ENCODE data around the gene BGLAP.

Gene BGLAP

DNA sequence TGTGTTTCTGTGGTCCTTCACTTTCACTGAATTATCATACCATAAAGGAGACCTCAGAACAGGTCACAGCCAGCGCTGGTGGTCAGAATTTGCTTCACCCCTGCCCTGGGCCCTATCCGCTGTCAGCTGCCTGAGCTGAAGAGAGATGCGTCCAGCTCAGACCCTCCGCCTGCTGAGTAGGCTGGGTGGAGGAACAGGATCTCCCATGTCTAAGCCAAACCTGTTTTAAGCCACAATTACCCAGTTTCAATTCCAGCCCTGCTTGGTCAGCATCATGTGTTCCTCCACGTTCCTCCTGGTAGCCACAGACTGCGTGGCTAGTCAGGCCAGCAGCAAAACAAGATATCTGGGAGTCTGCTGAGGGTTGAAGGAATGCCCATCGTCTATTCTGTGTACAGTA lies 13.5 kb upstream of the BGLAP start:
- DNase-seq, result no peak

DNA sequence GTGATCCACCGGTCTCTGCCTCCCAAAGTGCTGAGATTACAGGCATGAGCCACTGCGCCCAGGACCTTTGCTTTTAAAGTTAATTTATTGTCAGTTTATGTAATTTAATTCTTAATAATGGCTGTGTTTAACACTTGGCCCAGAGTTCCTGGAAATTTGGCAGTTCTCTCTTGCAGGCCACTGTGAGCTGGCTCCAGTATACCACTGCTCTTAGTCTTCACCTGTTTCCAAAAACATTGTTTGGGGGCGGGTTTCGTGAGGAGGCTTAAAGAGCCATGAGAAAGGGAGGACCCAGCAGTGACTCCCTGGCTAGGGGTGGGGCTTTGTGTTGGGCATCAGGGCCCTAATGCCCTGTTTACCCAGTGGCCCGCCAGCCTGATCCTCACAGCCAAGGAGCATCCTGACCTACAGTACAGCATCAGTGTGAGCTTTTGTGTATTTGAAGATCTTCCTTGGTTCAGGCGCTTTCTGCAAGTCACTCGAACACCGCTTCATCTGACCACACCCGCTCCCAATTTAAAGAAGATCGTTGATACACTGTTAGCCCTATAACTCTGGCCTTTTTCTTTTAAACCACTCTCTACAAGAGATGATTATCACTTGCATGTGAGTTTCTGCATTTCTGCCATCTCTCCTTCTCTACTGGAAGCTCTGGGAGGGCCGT lies 12.0 kb upstream of the BGLAP start:
- no peak for DNase-seq

DNA sequence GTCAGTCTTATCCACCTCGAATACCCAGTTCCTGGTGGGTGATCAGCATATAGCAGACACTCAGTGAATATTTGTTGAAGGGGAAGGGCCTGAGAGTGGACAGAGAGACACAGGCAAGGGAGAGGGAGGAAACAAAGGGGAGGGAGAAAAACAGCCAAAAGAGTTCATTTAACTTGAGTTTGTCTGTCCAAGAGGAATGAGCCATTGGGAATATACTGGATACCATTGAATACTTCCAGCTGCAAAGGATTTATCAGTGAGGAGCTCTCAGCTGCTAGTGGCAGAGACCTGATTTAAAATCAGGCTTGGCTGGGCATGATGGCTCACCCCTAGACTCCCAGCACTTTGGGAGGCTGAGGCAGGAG lies 11.5 kb upstream of the BGLAP start:
- no peak for DNase-seq

DNA sequence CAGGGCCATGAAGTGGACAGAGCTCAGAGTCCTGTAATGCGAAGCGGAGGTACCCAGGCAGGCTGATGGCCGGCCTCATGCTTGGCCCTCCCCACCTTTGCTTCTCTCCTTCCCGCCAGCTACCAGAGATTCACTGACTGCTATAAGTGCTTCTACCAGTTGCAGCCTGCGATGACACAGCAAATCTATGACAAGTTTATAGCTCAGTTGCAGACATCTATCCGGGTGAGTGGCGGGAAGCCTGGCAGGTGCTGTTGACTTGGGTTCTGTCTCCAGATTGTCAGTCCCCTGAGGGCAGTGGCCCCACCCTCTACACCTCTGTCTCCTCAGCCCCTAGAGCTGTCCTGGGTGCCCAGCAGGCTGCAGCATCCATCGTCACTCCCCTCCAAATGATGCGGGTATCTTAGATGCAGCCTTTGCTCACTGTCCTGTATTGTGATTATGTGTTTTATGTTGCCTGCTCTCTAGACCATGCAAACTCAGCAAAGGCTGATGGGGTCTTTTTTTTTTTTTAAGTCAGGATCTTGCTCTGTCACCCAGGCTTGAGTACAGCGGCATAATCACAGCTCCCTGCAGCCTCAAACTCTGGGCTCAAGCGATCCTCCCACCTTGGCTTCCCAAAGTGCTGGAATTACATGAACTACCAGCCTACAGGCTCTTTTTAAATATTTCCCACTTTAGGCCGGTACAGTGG lies 9.6 kb upstream of the BGLAP start:
- DNase-seq, result no peak

DNA sequence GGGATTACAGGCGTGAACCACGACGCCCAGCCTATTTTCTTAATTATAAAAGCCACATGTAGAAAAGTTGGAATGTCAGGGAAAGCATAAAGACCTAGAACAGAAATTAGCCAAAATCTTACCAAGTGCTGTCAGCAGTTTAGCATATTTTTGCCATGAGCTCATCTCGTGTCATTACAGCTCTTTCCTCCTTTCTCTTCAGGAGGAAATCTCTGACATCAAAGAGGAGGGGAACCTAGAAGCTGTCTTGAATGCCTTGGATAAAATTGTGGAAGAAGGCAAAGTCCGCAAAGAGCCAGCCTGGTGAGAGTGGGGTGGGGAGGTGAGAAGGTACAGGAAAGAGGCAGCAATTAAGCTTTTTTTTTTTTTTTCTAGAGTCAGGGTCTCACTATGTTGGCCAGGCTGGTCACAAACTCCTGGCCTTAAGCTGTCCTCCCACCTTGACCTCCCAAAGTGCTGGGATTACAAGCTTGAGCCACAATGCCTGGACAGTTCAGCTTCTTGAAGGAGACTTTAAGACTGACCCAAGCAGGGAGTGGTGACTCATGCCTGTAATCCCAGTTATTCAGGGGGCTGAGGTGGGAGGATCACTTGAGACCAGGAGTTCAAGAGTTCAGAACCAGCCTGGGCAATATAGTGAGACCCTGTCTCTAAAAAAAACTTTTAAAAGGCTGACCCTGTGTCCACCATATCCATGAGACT lies 8.4 kb upstream of the BGLAP start:
- DNase-seq, result no peak

DNA sequence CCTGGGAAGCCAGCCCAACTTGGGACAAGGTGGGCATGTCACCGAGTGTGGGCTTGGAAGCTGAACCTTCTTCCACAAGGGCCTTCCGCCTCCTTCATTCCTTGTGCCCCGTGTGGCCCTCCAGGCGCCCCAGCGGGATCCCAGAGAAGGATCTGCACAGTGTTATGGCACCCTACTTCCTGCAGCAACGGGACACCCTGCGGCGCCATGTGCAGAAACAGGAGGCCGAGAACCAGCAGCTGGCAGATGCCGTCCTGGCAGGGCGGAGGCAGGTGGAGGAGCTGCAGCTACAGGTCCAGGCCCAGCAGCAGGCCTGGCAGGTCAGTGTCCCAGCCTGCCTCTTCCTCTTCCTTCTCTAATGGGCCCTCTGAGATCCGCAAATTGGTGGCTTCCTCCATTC lies 5.8 kb upstream of the BGLAP start:
- no peak for DNase-seq

DNA sequence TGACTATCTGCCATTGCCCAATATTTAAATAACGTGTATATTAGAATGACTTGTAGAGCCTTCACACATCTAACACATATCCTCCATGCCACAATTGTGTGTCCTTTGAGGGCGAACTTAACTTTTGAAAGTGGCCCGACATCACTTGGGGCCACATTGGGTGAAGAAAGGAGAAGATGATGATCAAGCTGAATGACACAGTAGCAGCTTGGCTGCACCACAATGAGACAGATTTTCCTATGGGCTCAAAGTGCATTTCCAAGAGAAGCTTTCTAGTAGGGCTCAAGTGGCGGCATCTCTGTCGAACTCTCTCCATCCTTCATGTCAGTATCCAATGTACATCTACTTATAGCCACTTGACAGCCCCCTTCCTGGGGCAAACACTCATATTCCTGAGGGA lies 3.7 kb upstream of the BGLAP start:
- DNase-seq, result no peak

DNA sequence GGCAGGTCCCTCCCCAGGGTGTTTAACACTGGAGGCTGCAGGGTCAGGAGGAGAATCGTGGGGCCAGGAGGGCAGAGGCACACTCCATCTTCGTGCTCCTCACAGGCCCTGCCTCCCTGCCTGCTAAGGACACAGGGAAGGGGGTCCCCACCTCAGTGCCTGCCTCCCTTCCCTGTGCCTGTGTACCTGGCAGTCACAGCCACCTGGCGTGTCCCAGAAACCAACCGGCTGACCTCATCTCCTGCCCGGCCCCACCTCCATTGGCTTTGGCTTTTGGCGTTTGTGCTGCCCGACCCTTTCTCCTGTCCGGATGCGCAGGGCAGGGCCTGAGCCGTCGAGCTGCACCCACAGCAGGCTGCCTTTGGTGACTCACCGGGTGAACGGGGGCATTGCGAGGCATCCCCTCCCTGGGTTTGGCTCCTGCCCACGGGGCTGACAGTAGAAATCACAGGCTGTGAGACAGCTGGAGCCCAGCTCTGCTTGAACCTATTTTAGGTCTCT lies 623 bp upstream of the BGLAP start:
- no peak for DNase-seq

DNA sequence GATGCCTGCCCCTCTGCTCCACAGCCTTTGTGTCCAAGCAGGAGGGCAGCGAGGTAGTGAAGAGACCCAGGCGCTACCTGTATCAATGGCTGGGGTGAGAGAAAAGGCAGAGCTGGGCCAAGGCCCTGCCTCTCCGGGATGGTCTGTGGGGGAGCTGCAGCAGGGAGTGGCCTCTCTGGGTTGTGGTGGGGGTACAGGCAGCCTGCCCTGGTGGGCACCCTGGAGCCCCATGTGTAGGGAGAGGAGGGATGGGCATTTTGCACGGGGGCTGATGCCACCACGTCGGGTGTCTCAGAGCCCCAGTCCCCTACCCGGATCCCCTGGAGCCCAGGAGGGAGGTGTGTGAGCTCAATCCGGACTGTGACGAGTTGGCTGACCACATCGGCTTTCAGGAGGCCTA lies 754 bp downstream of the BGLAP start:
- DNase-seq, result no peak

DNA sequence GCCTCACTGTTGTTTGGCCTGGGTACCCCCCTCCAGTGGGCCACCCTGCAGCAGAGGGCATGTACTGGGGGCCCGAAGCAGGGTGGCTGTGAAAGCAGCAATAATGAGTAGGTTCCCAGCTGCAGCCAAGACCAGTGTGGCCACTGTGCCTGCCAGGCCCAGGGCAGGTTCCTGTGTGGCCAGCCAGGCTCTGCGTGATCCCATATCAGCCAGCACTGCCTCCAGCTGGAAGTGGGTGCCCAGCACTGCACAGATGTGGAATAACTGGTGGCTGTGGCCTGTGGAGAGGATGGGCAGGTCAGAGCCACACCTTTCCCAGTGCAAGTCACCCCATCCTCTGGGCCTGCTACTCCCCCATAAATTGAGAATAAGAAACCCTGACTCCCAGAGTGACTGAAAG lies 2.1 kb downstream of the BGLAP start:
- DNase-seq, result no peak

DNA sequence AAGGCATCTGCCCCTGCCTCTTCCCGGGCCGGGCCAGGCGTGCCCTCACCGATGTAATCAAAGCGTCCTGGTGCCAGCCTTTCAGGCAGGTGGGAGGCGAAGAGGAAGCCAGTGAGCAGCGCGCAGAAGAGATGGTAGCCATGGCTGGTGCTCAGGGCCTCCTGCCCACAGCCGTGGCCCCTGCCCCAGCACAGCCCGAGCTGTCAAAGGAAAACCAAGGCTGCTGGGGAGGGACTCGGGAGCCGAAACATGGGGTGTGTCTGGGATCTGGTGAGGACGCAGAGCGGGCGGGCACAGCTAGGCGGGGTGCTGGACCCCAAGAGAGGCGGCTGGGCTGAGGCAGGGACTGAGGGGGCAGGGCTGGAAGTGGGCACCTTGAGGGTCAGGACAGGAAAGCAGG lies 2.7 kb downstream of the BGLAP start:
- DNase-seq, result no peak

DNA sequence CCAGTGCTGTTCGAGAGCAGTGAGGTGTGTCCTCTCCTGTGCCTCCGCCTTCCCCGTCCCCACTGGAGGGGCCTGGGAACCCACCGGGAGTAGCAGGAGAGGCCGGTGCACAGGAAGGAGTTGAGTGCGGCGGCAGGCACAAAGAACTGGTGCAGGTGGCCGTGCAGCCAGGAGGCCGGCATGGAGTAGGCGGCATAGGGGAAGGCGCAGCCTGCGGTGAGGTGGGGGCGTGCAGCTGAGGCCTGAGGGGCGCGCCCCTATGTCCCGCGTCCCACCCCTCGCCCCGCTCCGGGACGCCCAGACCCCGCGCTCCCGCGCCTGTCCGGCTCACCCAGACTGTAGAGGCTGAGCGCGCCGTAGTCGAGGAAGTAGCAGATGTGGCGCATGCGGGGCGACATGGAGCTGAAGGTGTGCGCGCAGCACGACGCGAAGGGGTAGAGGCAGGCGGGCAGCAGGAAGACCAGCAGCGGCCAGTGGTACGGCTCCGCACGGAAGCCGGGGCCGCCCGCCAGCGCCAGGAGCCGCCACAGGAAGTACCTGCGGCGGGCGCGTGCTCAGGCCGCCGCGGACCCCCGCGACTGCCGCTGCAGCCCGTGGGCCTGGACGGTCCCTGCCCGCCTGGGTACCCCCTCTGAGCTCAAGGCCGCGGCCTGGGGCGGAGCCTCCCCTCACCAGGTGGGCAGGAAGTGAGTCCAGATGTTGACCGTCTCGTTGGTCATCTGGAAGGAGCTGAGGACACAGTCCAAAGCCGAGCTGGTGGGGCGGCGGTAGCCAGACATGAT lies 3.7 kb downstream of the BGLAP start:
- DNase-seq, result peak; percentile 78

DNA sequence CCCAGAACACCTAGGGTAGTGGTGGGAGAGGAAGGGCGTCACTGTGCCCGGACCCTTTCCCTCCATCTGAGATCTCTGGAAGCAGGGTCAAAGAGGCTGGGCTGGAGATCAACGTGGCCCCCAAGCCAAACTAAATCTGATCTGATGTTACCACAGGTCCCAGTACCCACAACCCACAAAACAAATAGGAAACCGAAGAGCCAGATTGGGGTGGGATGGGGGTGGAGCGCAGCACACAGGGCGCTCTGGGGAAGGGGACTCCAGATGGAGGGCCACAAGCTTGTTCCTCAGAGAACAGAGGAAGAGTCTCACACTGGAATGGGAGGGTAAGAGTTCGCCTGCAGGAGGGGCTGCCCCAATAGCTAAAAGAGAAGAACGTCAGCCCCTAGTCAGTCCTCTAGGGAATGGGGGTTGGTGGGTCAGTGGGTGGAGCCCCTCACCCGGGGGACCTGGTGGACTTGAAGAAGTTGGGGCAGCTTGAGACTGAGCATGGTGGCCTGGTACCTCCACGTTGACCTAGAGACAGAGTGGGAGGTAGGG lies 4.3 kb downstream of the BGLAP start:
- DNase-seq, result no peak

DNA sequence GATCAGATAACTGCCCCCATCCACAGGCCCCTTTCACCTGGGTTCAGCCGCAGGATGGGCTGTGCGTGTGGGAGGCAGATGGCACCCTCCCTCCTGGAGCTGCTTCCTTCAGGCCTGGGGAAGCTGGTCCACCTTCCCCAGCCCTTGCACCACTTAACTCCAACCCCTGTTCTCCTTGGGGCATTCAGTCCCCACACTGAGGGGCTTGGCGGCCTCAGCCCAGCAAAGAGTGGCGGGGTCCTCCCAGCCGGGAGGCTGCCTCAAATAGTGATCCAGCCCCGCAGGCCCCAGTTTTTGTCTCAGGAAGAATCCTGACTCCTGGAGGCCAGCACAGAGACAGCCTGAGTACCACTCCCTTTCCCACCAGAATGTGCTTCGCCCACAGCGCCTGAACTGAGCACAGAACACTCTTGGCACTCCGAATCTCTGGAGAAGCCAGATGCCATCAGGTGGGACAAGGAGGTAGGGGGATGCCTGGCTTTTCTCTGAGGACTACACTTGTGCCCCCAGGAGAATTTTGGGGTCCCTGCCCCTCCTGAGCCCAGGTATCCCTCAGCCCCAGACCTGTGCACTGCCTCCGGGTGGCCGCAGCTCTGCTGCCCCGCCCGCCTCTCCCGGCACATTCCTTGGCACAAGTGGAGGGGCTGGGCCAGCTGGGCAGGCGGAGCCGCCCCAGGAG lies 4.9 kb downstream of the BGLAP start:
- no peak for DNase-seq

DNA sequence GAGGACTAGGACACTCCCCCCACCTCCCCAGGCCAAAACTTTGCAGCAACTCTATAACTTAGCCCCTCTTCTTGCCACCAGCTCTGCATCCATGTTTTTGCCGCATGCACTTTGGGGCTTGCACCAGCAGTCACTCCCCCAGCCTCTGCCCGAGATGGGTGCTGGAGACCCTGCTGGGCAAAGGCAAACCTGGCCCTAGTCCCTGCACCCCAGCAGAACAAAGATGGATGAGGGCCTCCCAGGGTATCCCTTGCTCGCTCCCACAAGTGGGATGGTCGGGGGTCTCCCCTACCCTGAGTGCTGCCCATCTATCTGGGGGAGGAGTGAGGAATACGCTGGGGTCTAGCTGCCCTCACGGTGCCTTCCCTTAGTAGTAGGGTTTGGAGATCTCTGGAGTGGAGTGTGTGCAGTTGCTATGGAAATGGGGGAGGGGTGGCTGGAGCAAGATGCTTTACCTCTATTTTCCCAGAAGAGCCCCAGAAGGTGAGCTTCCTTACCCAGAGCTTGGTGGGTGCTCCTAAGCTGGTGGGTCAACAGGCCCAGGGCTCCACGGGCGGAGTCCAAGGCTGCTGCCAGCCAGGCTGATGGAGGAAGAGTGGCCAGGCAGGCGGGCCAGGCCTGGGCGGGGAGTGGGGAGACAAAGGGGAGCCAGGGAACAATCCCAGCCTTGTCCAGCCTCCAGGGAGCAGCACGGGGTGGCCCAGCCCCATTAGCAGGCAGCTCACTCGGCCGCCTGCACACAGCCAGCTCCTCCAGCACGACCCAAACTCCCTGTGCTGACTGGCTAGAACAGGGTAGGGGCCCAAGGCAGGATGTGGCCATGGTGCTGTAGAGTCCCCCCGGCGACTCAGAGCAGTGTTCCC lies 5.7 kb downstream of the BGLAP start, which contains the start of gene PAQR6:
Gene PAQR6, minus strand, starts transcription at position 597 of the 863 bp plus-strand sequence. CDS start 1,325 bp downstream, outside the sequence.
- no peak for DNase-seq

DNA sequence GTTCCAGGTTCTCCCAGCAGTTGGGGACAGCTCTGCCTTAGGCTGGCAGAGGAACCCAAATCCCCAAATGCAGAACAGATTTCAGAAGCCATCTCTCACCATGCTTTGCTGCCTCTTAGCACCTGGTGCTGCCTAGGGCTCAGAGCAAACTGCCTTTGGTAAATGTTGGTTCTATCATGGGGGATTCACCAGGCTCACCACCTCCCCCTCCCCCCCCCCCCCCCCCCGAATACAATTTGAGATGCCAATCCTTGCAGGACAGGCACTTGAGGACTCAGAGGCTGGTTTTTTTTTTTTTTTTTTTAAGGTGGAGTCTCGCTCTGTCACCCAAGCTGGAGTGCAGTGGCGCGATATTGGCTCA lies 6.3 kb downstream of the BGLAP start:
- no peak for DNase-seq

DNA sequence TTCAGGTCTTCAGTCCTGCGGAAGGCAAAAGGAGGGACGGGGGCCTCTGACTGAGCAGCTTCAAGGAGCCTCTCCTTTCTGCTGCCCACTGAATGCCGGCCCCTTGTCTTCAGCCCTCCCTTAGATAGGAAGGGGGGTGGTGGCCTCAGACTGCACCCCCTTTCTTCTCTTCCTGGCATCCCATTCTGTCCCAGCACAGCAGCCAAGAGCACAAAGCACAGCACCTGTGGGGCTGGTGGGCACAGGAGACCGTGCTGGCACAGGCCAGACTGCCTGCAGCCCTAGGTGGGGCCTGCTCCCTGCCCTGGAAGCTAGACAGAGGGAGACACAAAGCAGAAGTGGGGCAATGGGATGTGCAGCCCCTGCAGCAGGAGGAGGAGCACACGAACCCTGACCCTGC lies 7.6 kb downstream of the BGLAP start:
- no peak for DNase-seq

DNA sequence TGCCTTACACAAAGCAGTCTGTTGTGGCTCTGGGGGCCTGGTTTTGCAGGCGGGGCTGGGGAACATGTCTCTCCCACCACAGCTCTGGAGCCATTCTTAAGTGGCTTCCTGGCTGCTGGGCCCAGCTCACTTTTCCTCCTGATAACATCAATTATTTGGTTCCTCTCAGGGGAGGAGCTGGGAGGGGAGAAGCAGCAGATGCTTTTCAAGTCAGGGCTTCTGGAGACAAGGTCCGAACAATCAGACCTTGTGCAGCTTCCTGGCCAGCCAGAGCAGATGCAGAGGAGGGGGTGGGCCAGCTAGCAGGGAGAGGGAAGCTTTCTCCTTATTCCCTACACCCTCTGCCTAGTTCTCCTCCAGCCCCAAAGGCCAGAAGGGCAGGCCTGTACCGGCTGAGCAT lies 9.5 kb downstream of the BGLAP start:
- no peak for DNase-seq

DNA sequence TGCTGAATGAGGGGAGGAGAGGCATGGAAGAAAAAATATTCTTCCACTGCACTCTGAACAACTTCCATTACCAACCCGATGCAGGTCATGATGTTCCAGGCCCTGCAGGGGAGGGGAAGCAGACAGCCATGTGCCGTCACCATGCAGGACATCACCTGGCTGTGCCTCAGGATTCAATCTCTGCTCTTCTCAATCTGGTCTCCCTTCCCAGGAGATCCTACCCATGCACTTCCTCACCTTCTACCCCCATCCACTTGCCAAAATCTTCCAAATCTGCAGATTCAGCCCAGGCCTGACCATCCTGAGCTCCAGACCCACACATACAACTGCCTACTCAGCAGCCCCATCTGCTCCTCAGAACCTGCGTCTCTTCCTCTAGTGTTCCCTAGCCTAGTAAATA lies 11.7 kb downstream of the BGLAP start:
- DNase-seq, result no peak

DNA sequence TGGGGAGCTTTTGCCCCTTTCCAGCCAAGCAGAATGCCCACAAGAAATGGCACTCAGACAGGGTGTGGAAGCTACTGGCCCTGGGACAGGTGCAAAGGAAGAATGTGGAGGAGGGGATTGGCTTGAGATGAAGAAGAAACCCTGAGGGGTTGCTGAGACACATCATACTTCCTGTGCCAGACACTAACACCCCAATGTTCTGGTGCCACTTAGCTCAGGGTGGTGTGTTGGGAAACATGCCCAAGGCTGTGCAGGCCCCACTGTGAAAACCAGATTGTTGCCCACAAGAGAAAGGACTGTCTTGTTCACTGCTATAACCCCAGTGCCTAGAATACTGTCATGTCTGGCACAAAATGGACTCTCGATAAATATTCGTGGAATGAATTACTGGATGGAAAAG lies 15.7 kb downstream of the BGLAP start:
- no peak for DNase-seq

DNA sequence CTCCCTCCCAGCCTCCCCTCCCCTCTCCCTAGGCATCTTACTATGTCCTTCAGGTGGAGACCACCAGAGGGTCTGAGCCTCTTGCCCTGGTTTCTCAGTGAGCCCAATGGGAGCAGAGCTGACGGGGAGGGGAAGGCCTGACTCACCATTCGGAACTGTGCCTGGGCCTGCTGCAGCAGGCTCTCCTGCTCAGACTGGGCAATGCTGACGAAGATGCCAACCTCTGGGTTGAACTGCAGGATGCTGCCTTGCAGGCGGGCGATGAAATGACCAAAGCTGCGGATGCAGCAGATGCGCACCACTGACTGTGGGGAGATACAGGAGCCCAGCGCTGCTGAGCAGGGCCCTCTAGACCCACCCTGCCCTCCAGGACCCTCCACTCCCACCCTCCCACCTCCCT lies 16.9 kb downstream of the BGLAP start:
- DNase-seq, result no peak

DNA sequence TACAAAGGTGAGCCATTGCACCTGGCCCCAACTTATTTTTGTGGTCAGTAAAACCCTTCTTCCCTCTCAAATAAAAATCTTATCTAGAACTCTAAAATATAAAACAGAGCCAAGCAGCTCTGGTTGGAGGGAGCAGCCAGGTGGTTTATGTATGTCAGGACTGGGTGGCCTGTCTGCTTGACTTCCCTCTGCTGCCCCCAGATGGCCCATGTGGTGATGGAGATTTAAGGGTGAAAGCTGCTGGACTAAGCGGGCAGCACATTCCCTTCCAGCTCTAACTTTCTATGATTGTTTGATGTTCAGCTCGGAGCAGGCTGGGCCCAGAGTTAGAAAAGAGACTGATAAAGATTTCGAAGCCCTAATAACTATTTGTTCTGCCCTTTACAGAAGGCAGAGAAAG lies 17.8 kb downstream of the BGLAP start:
- no peak for DNase-seq
